ENCODE results near the gene CCDC13.

Gene CCDC13

GRCh38 chr3:42751609-42752008 lies 21.4 kb downstream of the CCDC13 start:
- DNase-seq (ENCODE audit: extremely low read depth, insufficient read length), result no peak

GRCh38 chr3:42750834-42751233 lies 22.2 kb downstream of the CCDC13 start:
- no peak overlapping the region for H3K4me3 ChIP-seq (replicated peaks; ENCODE audit: low read depth, low read length)

More at GRCh38 chr3:42751609-42752008, 21.4 kb downstream of the CCDC13 start:
- Histone ChIP-seq H3K36me3 (ENCODE audit: control insufficient read depth, insufficient read depth, low read length) (no peaks in the 10 kb centered on the region), H3K27me3 (replicated peaks; ENCODE audit: control insufficient read depth, insufficient read depth, low read length) (no peaks in the 10 kb centered on the region; the same call in 1 of the 2 replicates), H3K4me3 (replicated peaks; ENCODE audit: low read depth, low read length) (no peak overlapping the region)
- no peak for TF ChIP-seq CTCF (IDR thresholded peaks at IDR 0.05; ENCODE audit: insufficient read depth, low read length, poor library complexity, severe bottlenecking)

GRCh38 chr3:42749753-42750231 lies 23.3 kb downstream of the CCDC13 start:
- no peak overlapping the region for H3K4me3 ChIP-seq (replicated peaks; ENCODE audit: low read depth, low read length)
- H3K27me3 ChIP-seq (replicated peaks; ENCODE audit: control insufficient read depth, insufficient read depth, low read length), result no peaks in the 10 kb centered on the region
- no peaks in the 10 kb centered on the region for H3K36me3 ChIP-seq (ENCODE audit: control insufficient read depth, insufficient read depth, low read length)
- DNase-seq (ENCODE audit: extremely low read depth, insufficient read length), result no peak
- TF ChIP-seq CTCF (IDR thresholded peaks at IDR 0.05; ENCODE audit: insufficient read depth, low read length, poor library complexity, severe bottlenecking), result peak; percentile 63

More at GRCh38 chr3:42750834-42751233, 22.2 kb downstream of the CCDC13 start:
- TF ChIP-seq CTCF (IDR thresholded peaks at IDR 0.05; ENCODE audit: insufficient read depth, low read length, poor library complexity, severe bottlenecking), result no peak
- DNase-seq (ENCODE audit: extremely low read depth, insufficient read length), result no peak
- no peaks in the 10 kb centered on the region for H3K36me3 ChIP-seq (ENCODE audit: control insufficient read depth, insufficient read depth, low read length)
- no peaks in the 10 kb centered on the region for H3K27me3 ChIP-seq (replicated peaks; ENCODE audit: control insufficient read depth, insufficient read depth, low read length)

- Histone ChIP-seq H3K27me3 (replicated peaks; ENCODE audit: control insufficient read depth, insufficient read depth, low read length) (no peaks in the 10 kb centered on the region), H3K36me3 (ENCODE audit: control insufficient read depth, insufficient read depth, low read length) (no peaks in the 10 kb centered on the region), H3K4me3 (replicated peaks; ENCODE audit: low read depth, low read length) (no peak overlapping the region)
- DNase-seq (ENCODE audit: extremely low read depth, insufficient read length), result no peak
- TF ChIP-seq CTCF (IDR thresholded peaks at IDR 0.05; ENCODE audit: insufficient read depth, low read length, poor library complexity, severe bottlenecking), result no peak
These were observed 23.9 kb downstream of the CCDC13 start for GRCh38 chr3:42749025-42749752.

- TF ChIP-seq CTCF (IDR thresholded peaks at IDR 0.05; ENCODE audit: insufficient read depth, low read length, poor library complexity, severe bottlenecking), result no peak
- Histone ChIP-seq H3K4me3 (replicated peaks; ENCODE audit: low read depth, low read length) (no peak overlapping the region), H3K27me3 (replicated peaks; ENCODE audit: control insufficient read depth, insufficient read depth, low read length) (no peaks in the 10 kb centered on the region), H3K36me3 (ENCODE audit: control insufficient read depth, insufficient read depth, low read length) (no peaks in the 10 kb centered on the region)
- no peak for DNase-seq (ENCODE audit: extremely low read depth, insufficient read length)
These were observed 25.5 kb downstream of the CCDC13 start for GRCh38 chr3:42747581-42747980.
